Lung microvascular endothelial cell (primary cell): ENCODE data around the gene SYNDIG1L. TPM values are rescaled to one million over a fixed set of nuclear protein-coding genes. Genes with fewer than 3 reads are reported as not detected.

Source experiments
- DNase-seq, 2 donors: peaks; one replicate each; pipeline versions ENCODE4 v3.0.0 to v3.0.0-alpha.2; 2010; ENCODE audit warnings: low read depth in 2 of 2
- total RNA-seq: library from RNA; depleted of rRNA; stranded (reverse); fragments of >200 nt; gene quantifications from 2 replicates; pipeline ENCODE4 v1.2.1, GENCODE V29; 2014

Gene SYNDIG1L
- total RNA-seq, 1 donor from 2014 or later: not detected

GRCh38 chr14:74429991-74430390 is 4.0 kb upstream of the SYNDIG1L start:
- no peak for DNase-seq

DNA sequence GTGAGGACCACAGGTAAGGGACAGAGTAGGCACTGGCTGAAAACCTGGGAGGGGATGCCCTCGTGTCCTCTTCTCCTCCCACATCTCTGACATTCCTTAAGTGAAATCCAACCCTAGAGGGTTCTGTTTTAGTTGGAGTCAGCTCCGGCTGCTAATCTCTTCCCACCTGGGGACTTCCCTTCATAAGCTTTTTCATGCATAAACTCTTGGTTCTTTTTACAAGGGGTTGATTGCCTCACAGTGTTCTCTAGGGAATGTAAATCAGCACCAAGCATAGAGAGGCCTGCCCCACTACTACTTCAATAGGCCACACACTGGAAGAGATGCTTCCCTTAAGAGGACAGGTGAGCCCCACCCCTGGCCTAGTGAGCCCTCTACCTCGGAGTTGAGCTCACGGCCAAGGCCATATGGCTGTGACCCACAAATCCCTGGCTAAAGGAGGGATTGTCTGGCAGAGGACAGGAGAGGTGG is 3.2 kb upstream of the SYNDIG1L start:
- no peak for DNase-seq

GRCh38 chr14:74427651-74428050 is 1.6 kb upstream of the SYNDIG1L start:
- no peak for DNase-seq

GRCh38 chr14:74425525-74426201 is 347 bp downstream of the SYNDIG1L start:
- DNase-seq: peak; percentile 34 to 44

DNA sequence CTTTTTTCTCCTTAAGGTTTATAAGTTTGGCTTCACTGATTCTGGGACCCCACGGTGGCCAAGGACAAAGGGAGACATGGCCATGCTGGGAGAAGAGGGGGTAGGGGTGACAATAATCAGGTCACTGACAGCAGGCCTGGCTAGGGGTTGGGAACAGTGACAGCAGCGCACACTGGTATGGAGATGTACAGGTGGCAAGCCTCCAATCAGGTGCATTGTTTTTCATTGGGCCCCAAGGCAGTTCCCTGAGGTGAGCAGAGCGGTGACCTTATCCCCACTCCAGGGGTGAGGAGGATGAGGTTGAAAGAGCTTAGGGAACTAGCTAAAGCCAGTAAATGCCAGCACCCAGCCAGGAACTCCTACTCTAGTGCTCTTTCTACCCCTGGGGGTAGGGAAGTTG is 1.4 kb downstream of the SYNDIG1L start:
- no peak for DNase-seq

- DNase-seq: no peak
Observed at GRCh38 chr14:74423246-74423645, 2.8 kb downstream of the SYNDIG1L start.

DNA sequence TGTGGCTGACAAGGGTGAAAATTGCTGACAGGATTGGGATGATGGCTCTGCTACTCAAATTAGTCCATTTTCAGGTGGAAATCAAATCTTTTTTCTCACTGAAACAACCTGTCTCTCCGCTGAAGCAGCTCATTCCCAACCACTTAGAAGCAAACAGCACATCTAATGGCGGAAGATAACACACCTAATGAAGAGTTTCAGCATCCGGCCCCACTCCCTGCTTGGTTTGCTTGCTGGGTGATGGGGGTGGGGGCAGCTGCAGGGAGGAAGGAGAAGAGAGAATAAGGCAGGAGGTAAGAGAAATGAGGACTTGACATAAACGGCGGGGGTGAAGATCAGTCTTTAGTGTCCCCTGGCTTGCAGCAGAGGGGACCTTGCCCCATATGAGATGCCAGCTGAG is 4.0 kb downstream of the SYNDIG1L start:
- no peak for DNase-seq

DNA sequence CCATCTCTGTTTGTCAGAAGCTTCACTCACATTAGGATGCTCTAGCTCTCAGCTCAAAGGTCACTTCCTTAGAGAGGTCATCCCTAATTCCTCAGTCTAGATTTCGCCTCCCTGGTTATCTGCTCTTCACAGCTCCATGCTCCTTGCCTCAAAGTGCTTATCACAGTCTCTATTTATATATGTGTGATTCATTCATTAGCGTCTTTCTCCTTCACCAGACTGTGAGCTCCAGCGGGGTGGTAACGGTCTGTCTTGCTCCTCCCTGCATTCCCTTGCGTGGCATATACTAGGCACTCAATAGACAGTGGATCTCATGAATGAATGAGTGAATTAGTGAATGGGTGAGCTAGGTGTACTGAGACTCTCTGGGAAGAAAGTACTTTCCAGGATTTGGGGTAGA is 6.9 kb downstream of the SYNDIG1L start:
- no peak for DNase-seq

DNA sequence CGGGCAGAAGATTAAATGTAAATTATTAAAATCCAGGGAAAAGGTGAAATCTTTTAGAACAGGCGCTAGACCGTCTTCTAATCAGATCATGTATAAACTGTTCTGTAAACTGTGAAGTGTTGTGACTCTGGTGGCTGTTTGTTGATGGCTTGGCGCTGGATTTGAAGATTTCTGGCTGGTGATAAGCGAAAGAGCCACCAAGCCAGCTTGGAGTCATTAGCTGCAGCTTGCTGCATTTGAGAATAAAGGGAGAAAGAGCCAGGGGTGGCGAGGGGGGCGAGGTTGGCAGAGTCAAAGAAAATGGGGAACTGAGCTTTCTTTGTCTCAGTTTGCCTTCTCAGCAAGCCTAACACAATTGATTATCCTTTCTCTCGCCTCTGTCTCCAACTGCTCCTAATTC is 8.0 kb downstream of the SYNDIG1L start:
- no peak for DNase-seq

DNA sequence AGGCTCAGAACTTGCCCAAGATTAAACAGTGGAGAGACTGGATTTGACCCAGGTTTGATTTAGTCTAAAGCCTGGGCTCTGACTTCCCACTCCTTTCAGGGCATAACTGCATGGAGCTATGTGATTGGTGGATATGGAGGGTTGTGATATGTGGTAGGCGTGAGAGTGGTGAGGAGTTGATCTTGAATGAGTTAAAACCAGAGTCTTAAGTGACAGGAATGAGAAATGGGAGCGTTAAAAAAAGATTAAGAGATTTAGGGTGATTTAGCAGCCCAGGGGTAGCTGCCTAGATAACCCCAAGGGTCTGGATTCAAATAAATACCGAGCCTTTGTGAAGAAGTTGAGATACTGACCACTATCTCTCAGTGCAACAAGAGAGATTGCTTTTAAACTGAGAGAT is 8.4 kb downstream of the SYNDIG1L start:
- no peak for DNase-seq

DNA sequence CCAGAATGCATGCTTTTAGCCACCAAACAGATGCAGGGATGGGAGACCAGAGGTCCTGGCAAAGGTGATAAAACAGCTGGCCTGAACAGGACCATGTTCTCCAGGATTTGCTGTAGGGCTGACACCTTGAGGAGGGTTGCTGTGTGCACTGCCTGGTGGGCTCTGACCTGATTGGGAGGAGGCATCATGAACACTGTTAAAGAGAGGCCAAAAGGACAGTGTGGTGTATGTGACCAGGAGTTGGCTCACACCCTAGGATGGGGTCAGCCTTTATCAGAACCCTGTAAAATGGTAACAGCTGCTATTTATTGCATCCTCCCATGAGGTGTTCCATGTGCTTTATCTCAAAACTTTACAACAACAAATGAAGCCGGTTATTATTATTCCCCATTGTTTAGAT is 8.8 kb downstream of the SYNDIG1L start:
- DNase-seq: no peak

DNA sequence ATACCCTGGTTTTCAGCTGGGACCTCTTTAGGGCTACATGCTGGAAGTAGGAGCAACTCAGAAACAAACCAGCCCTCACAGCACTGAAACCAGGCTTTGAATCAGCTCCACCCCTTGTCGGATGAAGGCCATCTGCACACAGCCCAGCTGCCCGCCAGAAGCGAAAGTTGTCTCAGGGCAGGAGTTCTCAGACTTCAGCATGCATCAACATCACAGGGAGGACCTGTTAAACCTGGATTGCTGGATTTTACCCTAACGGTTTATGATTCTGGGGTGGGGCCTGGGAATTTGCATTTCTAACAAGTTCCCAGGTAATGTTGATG is 10.9 kb downstream of the SYNDIG1L start:
- no peak for DNase-seq

DNA sequence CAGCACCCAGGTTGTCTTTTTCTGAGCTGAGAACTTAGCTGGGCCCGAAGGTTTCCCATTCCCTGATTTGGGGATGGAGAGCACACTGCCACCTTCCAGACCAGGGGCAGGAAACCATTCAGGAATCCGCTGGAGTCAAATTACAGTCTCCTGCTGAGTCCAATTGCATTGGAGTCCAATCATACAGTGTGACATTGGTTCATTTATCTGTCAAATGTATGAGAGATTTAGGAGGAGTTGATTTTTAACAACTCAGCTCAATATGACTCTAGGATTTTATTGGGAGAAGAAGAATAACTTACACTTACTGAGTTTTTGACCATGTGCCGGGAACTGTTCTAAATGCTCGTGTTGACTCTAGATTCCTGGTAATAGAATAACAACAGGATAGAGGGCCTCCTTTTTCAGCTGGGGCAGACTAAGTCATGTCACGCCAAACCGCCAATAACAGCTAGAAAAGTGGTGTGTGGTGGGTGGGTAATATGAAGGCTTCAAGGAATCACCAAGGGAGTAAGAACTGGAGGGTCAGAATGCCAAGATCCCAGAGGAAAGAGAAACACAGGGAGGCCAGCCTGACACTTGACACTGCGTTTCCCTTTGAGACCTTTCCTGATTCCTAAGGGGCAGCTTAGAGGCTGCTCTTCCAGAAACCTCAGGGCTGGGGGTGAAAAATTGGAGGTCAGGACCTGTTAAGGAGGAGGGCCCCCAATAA is 11.5 kb downstream of the SYNDIG1L start:
- DNase-seq: no peak

DNA sequence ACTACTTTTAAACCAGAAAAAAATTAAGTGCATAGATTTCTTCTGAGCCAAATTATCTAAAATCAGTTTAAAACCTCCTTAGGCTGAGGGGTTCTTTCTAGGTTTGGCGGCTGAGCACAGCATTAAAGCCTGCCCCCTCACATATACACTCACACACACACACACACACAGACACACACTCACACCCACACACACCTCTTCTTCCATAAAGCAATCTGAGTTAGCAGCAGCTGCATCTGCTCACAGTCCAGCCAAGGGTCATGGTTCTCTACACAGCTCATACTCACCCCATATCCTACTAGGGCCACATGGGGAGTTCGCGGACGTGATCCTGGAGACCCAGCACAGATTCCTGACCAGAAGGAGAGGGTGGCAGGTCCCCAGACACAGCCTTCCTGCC is 12.4 kb downstream of the SYNDIG1L start:
- DNase-seq: no peak

GRCh38 chr14:74412753-74413152 is 13.3 kb downstream of the SYNDIG1L start:
- DNase-seq: no peak

DNA sequence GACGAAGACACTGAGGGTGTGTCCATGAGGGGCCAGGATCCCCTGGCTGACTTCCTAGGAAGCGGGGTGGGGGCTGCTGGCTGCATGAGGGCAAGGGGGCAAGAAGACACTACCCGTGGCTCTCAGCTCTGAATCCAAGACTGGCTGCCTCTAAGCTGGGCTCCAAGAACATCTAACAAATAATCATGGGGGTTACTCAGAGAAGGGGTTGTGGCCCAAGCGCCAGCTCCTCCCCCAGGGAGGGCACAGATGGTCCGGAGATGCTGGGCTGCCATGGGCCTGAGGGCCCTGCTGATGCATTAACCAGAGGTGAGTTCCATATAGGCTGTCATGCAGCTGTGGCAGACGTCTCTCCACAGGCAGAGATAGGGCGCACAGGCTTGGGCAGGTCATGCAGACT is 14.3 kb downstream of the SYNDIG1L start:
- no peak for DNase-seq

- no peak for DNase-seq
Observed at GRCh38 chr14:74409441-74409840, 16.6 kb downstream of the SYNDIG1L start.

GRCh38 chr14:74408870-74409269 is 17.1 kb downstream of the SYNDIG1L start:
- no peak for DNase-seq

DNA sequence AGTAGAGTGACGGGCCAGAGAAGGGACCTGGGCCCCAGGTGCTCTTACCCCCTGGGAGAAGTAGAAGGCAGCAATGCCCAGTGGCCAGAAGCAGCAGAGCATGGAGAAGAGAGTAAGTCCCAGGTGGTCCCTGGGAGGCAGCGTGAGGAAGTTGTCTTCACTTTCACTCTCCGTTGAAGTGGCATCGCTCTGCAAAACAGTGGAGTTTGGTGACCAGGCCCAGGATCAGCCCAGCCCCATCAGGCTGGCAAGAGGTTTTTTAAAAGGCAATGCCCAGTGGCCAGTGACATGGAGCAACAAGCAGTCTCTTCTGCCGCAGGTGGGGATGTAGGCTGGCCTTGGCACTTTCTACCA is 18.2 kb downstream of the SYNDIG1L start:
- DNase-seq: no peak

DNA sequence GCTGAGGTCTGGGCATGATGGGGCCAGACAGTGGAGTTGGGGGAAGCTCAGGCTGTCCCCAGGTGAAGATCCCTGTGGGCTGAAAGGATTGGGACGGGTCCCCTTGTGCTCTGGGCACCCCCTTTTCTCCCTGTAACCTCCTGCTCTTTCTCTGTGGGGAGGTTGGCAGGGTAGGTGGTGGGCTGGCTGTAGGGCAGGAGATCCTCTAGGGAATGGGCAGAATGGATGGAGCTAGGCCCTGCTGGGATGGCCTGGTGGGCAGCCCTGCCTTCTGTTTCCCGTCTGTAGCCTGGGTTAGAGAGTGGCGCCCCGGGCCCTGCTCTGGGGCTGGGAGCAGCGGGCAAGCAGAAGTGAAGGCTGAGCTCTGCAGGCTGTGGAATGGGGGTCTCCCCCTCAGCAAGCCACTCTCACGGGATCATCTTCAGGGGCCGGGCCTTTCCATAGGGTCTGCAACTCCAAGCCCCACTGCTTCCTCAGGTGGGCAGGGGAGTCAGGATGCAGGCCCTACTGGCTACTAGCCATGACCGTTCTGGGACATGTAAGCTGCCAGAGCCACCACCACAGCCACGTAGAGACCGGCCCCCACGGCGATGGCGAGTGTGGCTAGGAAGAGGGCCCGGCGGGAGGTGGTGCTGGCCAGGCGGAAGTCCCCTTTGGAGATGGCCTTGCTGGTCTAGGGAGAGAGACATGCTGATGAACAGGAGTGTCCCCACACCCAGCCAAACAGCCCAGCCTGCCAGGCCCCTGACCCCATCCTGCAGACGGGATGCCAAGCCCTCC is 18.8 kb downstream of the SYNDIG1L start:
- DNase-seq: no peak

DNA sequence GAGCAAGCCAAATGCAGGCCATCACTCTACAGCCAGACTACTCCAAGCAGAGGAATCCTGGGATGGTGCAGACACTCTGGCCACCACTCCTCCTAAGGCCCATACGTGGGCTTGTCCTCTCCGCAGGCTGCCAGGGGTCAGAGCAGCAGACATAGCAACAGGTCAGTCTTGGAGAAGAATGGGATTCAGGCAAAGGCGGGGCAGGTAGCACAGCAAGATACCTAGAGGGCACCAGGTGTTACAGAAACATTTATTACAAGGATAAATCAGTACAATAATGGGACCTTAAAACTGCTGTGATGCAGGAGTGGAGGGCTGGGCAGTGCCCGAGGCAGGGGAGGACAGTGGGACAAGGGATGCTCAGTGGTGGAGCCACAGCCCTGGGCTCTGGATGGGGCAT is 20.3 kb downstream of the SYNDIG1L start:
- DNase-seq: no peak

DNA sequence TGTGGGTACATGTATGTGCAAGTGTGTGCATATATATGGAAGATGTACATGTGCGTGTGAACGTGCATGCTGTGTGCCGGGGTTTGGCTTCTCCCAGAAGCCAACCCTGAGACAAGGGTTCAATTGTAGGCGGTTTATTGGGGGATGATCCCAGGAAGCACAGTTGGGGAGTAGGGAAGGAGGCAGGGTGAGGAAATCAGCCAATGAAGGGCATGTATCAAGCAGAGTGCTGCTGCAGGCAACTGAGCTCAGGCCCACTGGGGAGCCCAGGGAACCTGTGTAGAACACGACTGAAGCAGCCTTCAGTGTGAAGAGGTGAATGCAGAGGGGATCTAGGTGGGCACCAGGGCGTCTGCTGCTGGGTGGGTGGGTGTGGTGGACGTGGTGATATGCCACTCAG is 21.6 kb downstream of the SYNDIG1L start:
- no peak for DNase-seq
